Stimulated activated CD4-positive, alpha-beta T cell treated with anti-CD3 and anti-CD28 coated beads, Interleukin-15, amount 100 ng/mL, for 48 hours (primary cell): ENCODE measurements around the gene OLFML3.
"Not testable (repeated sequence)": the region's sequence is repeated elsewhere in the genome, so short reads cannot be mapped to it uniquely, and the experiment has no call there.

Experiments used
- DNase-seq, 2 donors: peaks; one replicate each; pipeline ENCODE4 v3.0.0-alpha.2; 2020; ENCODE audit warnings: low read depth in 2 of 2

The OLFML3 gene

GRCh38 chr1:113991467-113991997 lies 12.3 kb downstream of the OLFML3 start:
- no peak for DNase-seq

- DNase-seq, result no peak
Measured at GRCh38 chr1:113993072-113993471, 13.8 kb downstream of the OLFML3 start.

- no peak for DNase-seq
Measured at GRCh38 chr1:113993766-113994165, 14.5 kb downstream of the OLFML3 start.

GRCh38 chr1:113995382-113995781 lies 16.1 kb downstream of the OLFML3 start:
- no peak for DNase-seq

- DNase-seq, result no peak
Measured at GRCh38 chr1:113998361-113998760, 19.1 kb downstream of the OLFML3 start.

- DNase-seq, result no peak
Measured at GRCh38 chr1:113999233-113999632, 20.0 kb downstream of the OLFML3 start.

GRCh38 chr1:113999799-114000198 lies 20.5 kb downstream of the OLFML3 start:
- no peak for DNase-seq

GRCh38 chr1:114000406-114000805 lies 21.1 kb downstream of the OLFML3 start:
- DNase-seq, result no peak

GRCh38 chr1:114002492-114003239 lies 23.4 kb downstream of the OLFML3 start:
- no peak for DNase-seq

GRCh38 chr1:114003431-114003830 lies 24.2 kb downstream of the OLFML3 start:
- DNase-seq, result no peak

- not testable (repeated sequence) for DNase-seq
Measured at GRCh38 chr1:114006825-114007224, 27.6 kb downstream of the OLFML3 start.

GRCh38 chr1:114008480-114008941 lies 29.2 kb downstream of the OLFML3 start:
- no peak for DNase-seq

GRCh38 chr1:114008993-114009392 lies 29.7 kb downstream of the OLFML3 start:
- no peak for DNase-seq

- no peak for DNase-seq
Measured at GRCh38 chr1:114009393-114009792, 30.1 kb downstream of the OLFML3 start.

GRCh38 chr1:114010433-114011184 lies 31.3 kb downstream of the OLFML3 start:
- no peak for DNase-seq

GRCh38 chr1:114011796-114012195 lies 32.5 kb downstream of the OLFML3 start:
- DNase-seq, result no peak

GRCh38 chr1:114015075-114015474 lies 35.8 kb downstream of the OLFML3 start:
- DNase-seq, result no peak

- DNase-seq, result not testable (repeated sequence)
Measured at GRCh38 chr1:114019724-114020123, 40.5 kb downstream of the OLFML3 start.

GRCh38 chr1:114021665-114022099 lies 42.4 kb downstream of the OLFML3 start:
- DNase-seq, result no peak

- DNase-seq, result no peak
Measured at GRCh38 chr1:114022877-114023276, 43.6 kb downstream of the OLFML3 start.

GRCh38 chr1:114023377-114023776 lies 44.1 kb downstream of the OLFML3 start:
- no peak for DNase-seq

GRCh38 chr1:114024049-114024448 lies 44.8 kb downstream of the OLFML3 start:
- DNase-seq, result no peak
